Suprapubic skin (tissue), 4 donors: Measurements from ENCODE around the gene VPS8. TPM values are rescaled to one million over a fixed set of nuclear protein-coding genes. Genes with fewer than 3 reads are reported as not detected.

Experiments used
- DNase-seq, 2 donors: peaks; one replicate each; pipeline ENCODE4 v3.0.0-alpha.2; 2019; ENCODE audit warnings: low spot score in 2 of 2
- H3K27ac ChIP-seq: fragments of 200-600 bp; sonication (generic); one replicate; pipeline ENCODE4 v1.5.1; 2019
- H3K27me3 ChIP-seq: fragments of 200-600 bp; sonication (generic); one replicate; pipeline ENCODE4 v1.5.1; 2019
- H3K36me3 ChIP-seq: fragments of 200-600 bp; sonication (generic); one replicate; pipeline ENCODE4 v1.5.1; 2019
- H3K4me1 ChIP-seq: fragments of 200-600 bp; sonication (generic); one replicate; pipeline ENCODE4 v1.5.1; 2019
- H3K4me3 ChIP-seq: fragments of 200-600 bp; sonication (generic); one replicate; pipeline ENCODE4 v1.5.1; 2019; ENCODE audit warnings: mild to moderate bottlenecking
- H3K9me3 ChIP-seq: fragments of 200-600 bp; sonication (generic); one replicate; pipeline ENCODE4 v1.5.1; 2019
- EP300 ChIP-seq: sonication (generic); formaldehyde crosslinking; IDR thresholded peaks from one replicate; pipeline ENCODE4 v1.6.1; 2017; ENCODE audit warnings: antibody characterized with exemption
- POLR2A ChIP-seq, 2 donors: fragments of 450-650 bp; IDR thresholded peaks; one replicate each; pipeline ENCODE4 v1.6.1; 2017; ENCODE audit warnings: antibody characterized with exemption in 2 of 2, mild to moderate bottlenecking in 2 of 2, moderate library complexity in 2 of 2
- POLR2AphosphoS5 ChIP-seq, 3 donors: sonication (generic); formaldehyde crosslinking; IDR thresholded peaks; one replicate each; pipeline ENCODE4 v1.6.1; 2017; ENCODE audit warnings: antibody characterized with exemption in 3 of 3
- WGBS: methylation state at CpG from one replicate; pipeline ENCODE4 v1.1.5; 2018; 5-methylcytosine and 5-hydroxymethylcytosine counted together
- total RNA-seq, 4 donors: library from RNA; depleted of rRNA; stranded (reverse); fragments of >200 nt; gene quantifications; one replicate each; pipeline ENCODE4 v1.1.0, GENCODE V29; 2016
- TF ChIP-seq, protein P1 (sequence below), 2 donors: fragments of 200-600 bp in 1 of 2; fragments of 450-650 bp in 1 of 2; sonication (generic) in 1 of 2; IDR thresholded peaks; one replicate each; pipeline ENCODE4 v1.5.1; 2016 to 2019; ENCODE audit warnings: antibody characterized with exemption in 2 of 2, mild to moderate bottlenecking in 1 of 2, moderate library complexity in 1 of 2

VPS8 gene
- total RNA-seq, 4 donors from 2014 or later: 36.1 to 93.8 (median 57.2) TPM

DNA sequence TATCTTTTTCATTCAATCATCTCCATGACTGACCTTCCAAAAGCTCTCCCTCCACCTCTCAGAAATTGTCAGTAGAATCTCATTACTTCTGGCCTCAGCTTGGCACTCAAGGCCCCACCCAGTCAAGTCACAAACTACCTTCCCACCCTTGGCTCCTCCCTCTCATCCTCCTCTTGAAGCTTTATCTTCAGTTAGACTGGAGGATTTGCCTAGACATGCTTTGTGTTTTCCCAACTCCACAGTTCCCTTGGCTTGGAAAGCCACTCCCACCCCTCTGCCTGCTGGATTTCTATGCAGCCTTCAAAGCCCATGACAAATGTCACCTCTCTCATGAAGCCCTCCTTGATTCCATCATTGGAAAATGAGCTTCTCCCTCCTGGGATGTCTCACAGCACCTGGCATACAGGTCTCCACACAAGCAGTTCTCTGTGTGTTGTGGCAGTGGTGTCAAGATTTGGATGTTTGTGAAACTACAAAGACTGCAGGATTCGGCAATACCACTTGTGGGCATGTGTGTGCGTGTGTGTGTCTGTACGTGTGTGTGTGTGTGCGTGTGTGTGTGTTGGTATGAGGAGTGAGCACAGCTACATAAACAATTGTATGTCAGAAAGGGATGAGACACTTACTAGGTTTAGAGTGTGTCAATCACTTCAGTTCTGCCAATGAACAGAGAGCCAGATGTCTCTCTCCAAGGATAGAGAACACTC lies 45.3 kb upstream of the VPS8 start:
- Histone ChIP-seq H3K27ac (no peak overlapping the region), H3K9me3 (no peaks in the 10 kb centered on the region), H3K36me3 (no peaks in the 10 kb centered on the region), H3K4me1 (peaks cover 12% of the 10 kb centered on the region), H3K4me3 (no peak overlapping the region), H3K27me3 (peaks cover 3% of the 10 kb centered on the region)
- 37% methylated on average over 4 of the region's 4 CpGs for WGBS
- TF ChIP-seq POLR2AphosphoS5 (IDR thresholded peaks at IDR 0.05) (no peak), POLR2A (IDR thresholded peaks at IDR 0.05) (no peak), EP300 (no peak)
- TF ChIP-seq, protein P1, sequence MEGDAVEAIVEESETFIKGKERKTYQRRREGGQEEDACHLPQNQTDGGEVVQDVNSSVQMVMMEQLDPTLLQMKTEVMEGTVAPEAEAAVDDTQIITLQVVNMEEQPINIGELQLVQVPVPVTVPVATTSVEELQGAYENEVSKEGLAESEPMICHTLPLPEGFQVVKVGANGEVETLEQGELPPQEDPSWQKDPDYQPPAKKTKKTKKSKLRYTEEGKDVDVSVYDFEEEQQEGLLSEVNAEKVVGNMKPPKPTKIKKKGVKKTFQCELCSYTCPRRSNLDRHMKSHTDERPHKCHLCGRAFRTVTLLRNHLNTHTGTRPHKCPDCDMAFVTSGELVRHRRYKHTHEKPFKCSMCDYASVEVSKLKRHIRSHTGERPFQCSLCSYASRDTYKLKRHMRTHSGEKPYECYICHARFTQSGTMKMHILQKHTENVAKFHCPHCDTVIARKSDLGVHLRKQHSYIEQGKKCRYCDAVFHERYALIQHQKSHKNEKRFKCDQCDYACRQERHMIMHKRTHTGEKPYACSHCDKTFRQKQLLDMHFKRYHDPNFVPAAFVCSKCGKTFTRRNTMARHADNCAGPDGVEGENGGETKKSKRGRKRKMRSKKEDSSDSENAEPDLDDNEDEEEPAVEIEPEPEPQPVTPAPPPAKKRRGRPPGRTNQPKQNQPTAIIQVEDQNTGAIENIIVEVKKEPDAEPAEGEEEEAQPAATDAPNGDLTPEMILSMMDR (IDR thresholded peaks at IDR 0.05): no peak
- DNase-seq: no peak

- Histone ChIP-seq H3K27ac (no peak overlapping the region), H3K9me3 (no peaks in the 10 kb centered on the region), H3K27me3 (peaks cover 3% of the 10 kb centered on the region), H3K36me3 (no peaks in the 10 kb centered on the region), H3K4me3 (no peak overlapping the region), H3K4me1 (peaks cover 9% of the 10 kb centered on the region)
- TF ChIP-seq POLR2AphosphoS5 (IDR thresholded peaks at IDR 0.05): no peak
- TF ChIP-seq, protein P1 (IDR thresholded peaks at IDR 0.05): no peak
- TF ChIP-seq POLR2A (IDR thresholded peaks at IDR 0.05): no peak
- TF ChIP-seq EP300: no peak
- 83% methylated on average over 5 of the region's 12 CpGs for WGBS
- DNase-seq: no peak
Observed at GRCh38 chr3:184767377-184767776, 44.6 kb upstream of the VPS8 start.

DNA sequence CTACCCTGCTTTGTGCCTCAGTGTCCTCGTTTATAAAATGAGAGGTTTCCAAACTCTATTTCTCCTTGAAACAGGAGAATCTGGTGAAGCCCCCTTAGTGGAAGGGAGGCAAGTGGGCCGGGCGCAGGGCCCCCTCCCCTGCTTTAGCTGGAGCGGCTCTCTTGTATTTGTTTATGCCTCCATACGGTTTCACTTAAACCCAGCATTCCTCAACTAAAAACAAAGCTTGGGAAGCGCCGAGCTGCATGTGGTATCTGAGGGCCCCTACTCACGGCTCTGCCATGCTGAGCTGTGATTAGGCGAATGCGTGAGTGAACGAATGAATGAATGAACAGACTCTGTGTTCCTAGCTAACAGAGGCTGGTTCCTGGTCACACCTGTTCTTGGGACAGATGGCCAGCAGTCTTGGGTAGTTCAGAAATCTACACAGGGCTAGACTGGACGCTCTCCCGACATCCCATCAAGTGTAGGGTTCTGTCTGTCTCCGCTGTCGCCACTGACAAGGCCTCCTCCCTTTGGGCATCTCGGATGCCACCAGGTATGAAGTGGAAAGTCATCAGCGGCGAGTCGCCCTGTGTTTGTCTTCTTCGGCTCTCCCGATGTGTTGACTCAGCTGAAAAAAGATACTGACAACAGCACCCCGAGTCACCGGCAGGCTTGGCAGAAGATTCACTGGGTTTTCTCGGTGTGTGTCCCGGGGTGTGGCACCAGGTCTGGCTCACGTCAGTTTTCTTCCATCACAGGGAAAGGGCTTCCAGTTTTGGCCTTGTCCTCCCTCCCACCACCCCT lies 42.4 kb upstream of the VPS8 start:
- no peaks in the 10 kb centered on the region for H3K9me3 ChIP-seq

GRCh38 chr3:184770541-184770940 lies 41.4 kb upstream of the VPS8 start:
- no peak for DNase-seq
- Histone ChIP-seq H3K27ac (no peak overlapping the region), H3K36me3 (no peaks in the 10 kb centered on the region), H3K4me3 (no peak overlapping the region), H3K27me3 (peaks cover 3% of the 10 kb centered on the region), H3K4me1 (peaks cover 13% of the 10 kb centered on the region), H3K9me3 (no peaks in the 10 kb centered on the region)
- TF ChIP-seq POLR2AphosphoS5 (IDR thresholded peaks at IDR 0.05) (no peak), EP300 (no peak), POLR2A (IDR thresholded peaks at IDR 0.05) (no peak)
- TF ChIP-seq, protein P1 (IDR thresholded peaks at IDR 0.05): no peak
- WGBS: 89% methylated on average over 12 of the region's 12 CpGs

More for the DNA sequence above, 42.4 kb upstream of the VPS8 start:
- TF ChIP-seq POLR2A (IDR thresholded peaks at IDR 0.05): no peak
- TF ChIP-seq EP300: no peak
- TF ChIP-seq, protein P1 (IDR thresholded peaks at IDR 0.05): no peak
- TF ChIP-seq POLR2AphosphoS5 (IDR thresholded peaks at IDR 0.05): no peak
- no peak overlapping the region for H3K27ac ChIP-seq
- no peaks in the 10 kb centered on the region for H3K36me3 ChIP-seq
- H3K27me3 ChIP-seq: peaks cover 3% of the 10 kb centered on the region
- WGBS: 80% methylated on average over 26 of the region's 26 CpGs
- H3K4me3 ChIP-seq: no peak overlapping the region
- DNase-seq: no peak
- H3K4me1 ChIP-seq: peaks cover 16% of the 10 kb centered on the region
